GM19023 (cell line): ENCODE results near the gene HYAL4.
"Not testable (repeated sequence)": the region's sequence is repeated elsewhere in the genome, so short reads cannot be mapped to it uniquely, and the experiment has no call there.

ENCODE experiments used
- ATAC-seq: cut with Tn5 transposase; IDR thresholded peaks from one replicate; pipeline ENCODE4 v1.9.1; 2021; ENCODE audit warnings: mild to moderate bottlenecking, moderate library complexity; ENCODE audit not compliant: unreplicated experiment

The HYAL4 gene

GRCh38 chr7:123894753-123895152 lies 49.8 kb downstream of the HYAL4 start:
- not testable (repeated sequence) for ATAC-seq

- ATAC-seq = no peak
Observed at GRCh38 chr7:123901101-123901500, 56.1 kb downstream of the HYAL4 start.

- ATAC-seq = no peak
Observed at GRCh38 chr7:123905714-123906113, 60.7 kb downstream of the HYAL4 start.

- no peak for ATAC-seq
Observed at GRCh38 chr7:123916240-123916724, 71.3 kb downstream of the HYAL4 start.

- no peak for ATAC-seq
Observed at GRCh38 chr7:123917878-123918277, 72.9 kb downstream of the HYAL4 start.

GRCh38 chr7:123918309-123918708 lies 73.3 kb downstream of the HYAL4 start:
- no peak for ATAC-seq

GRCh38 chr7:123923599-123923998 lies 78.6 kb downstream of the HYAL4 start:
- no peak for ATAC-seq

GRCh38 chr7:123924941-123925340 lies 80.0 kb downstream of the HYAL4 start, which contains the start of gene SPAM1:
Gene SPAM1, plus strand, starts transcription at chr7:123925241. Its CDS starts 28,330 bp downstream, at chr7:123953571.
- no peak for ATAC-seq
